ENCODE data around the gene WDR90. TPM values are rescaled to one million over a fixed set of nuclear protein-coding genes. Genes with fewer than 3 reads are reported as not detected.

WDR90 gene
- total RNA-seq, 4 donors from 2014 or later = 29.8 to 154 (median 73.6) TPM

DNA sequence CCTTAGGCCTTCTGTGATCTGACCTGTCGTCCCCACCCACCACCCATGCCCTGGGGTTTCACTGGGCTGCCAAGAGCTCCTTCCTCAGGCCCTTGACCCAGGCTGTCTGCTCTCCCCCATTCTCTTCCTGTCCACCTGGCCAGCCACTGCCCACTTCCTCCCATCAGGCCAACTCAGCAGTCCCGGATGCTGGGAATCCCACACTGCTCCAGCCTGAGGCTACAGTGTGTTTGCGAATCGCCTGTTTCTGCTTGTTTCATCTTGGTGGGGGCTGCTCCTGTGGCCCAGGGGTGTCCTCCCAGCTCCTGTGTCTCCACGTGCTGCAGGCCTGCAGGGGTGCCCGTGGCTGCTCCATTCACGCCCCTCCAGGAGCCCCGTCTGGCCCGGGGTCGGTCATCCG lies 64.9 kb downstream of the WDR90 start:
- peaks cover 4 to 32% (median 13%) of the 10 kb centered on the region in 4 donors for H3K4me1 ChIP-seq
- no peak overlapping the region for H3K4me3 ChIP-seq
- H3K36me3 ChIP-seq = no peaks in the 10 kb centered on the region
- no peak for DNase-seq
- H3K9me3 ChIP-seq = no peaks in the 10 kb centered on the region
- peaks cover 0 to 9% of the 10 kb centered on the region in 2 donors for H3K27me3 ChIP-seq
- no peak overlapping the region for H3K27ac ChIP-seq
- TF ChIP-seq, protein P1, sequence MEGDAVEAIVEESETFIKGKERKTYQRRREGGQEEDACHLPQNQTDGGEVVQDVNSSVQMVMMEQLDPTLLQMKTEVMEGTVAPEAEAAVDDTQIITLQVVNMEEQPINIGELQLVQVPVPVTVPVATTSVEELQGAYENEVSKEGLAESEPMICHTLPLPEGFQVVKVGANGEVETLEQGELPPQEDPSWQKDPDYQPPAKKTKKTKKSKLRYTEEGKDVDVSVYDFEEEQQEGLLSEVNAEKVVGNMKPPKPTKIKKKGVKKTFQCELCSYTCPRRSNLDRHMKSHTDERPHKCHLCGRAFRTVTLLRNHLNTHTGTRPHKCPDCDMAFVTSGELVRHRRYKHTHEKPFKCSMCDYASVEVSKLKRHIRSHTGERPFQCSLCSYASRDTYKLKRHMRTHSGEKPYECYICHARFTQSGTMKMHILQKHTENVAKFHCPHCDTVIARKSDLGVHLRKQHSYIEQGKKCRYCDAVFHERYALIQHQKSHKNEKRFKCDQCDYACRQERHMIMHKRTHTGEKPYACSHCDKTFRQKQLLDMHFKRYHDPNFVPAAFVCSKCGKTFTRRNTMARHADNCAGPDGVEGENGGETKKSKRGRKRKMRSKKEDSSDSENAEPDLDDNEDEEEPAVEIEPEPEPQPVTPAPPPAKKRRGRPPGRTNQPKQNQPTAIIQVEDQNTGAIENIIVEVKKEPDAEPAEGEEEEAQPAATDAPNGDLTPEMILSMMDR (IDR thresholded peaks at IDR 0.05) = no peak
- TF ChIP-seq POLR2A (IDR thresholded peaks at IDR 0.05) = no peak

DNA sequence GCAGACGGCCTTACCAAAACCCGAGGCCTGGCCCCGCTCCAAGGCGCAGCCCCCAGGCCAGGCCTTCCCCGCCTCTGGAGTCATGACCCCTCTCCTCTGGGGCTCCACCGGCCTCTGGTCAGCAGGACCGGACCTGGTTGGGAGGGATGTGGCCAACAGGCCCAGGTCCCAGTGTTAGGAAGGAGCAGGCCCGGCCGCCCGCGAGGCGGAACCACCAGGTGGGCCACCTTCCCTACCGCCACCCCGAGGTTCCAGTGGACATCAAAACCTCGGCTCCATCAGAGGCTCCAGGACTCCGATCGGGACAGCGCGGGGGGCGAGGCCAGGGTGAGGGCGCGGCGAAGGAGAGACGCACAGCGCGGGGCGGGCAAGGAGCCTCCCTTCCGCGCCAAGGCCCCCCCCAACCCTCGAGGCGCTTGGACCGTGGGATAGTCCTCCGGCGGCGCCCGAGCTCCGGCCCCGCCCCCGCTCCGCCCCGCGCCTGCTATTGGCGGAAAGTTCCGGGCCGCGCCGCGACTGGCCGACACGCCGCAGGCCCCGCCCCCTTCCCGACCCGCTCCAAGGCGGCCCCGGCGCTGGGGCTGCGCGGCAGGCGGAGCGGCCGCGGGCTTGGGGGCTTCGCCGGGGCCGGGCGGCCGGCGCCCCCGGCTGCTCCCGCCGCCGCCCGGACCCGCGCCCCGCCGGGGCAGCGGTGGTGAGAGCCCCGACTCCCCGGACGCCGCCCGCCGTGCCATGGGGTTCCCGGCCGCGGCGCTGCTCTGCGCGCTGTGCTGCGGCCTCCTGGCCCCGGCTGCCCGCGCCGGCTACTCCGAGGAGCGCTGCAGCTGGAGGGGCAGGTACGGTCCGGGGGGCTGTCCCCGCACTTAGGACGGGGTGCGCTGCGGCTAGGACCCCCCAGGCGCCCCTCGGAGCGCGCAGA lies 65.7 kb downstream of the WDR90 start, which contains the start of gene METRN:
Gene METRN (plus strand): TSS at position 561 of the 919 bp plus-strand sequence. CDS start 172 bp downstream, at position 733.
- peaks cover 0 to 9% of the 10 kb centered on the region in 2 donors for H3K27me3 ChIP-seq
- H3K27ac ChIP-seq = peak within 1 kb of the TSS in 1 of 4 donors; percentile 58
- DNase-seq = peak; percentile 94 to 96 (median 95)
- H3K4me1 ChIP-seq = peaks cover 4 to 38% (median 15%) of the 10 kb centered on the region in 4 donors
- H3K4me3 ChIP-seq = peak within 1 kb of the TSS; percentile 53 to 82 (median 77)
- H3K9me3 ChIP-seq = no peaks in the 10 kb centered on the region
- TF ChIP-seq, protein P1 (IDR thresholded peaks at IDR 0.05) = no peak
- no peak for TF ChIP-seq POLR2A (IDR thresholded peaks at IDR 0.05)
- no peaks in the 10 kb centered on the region for H3K36me3 ChIP-seq

DNA sequence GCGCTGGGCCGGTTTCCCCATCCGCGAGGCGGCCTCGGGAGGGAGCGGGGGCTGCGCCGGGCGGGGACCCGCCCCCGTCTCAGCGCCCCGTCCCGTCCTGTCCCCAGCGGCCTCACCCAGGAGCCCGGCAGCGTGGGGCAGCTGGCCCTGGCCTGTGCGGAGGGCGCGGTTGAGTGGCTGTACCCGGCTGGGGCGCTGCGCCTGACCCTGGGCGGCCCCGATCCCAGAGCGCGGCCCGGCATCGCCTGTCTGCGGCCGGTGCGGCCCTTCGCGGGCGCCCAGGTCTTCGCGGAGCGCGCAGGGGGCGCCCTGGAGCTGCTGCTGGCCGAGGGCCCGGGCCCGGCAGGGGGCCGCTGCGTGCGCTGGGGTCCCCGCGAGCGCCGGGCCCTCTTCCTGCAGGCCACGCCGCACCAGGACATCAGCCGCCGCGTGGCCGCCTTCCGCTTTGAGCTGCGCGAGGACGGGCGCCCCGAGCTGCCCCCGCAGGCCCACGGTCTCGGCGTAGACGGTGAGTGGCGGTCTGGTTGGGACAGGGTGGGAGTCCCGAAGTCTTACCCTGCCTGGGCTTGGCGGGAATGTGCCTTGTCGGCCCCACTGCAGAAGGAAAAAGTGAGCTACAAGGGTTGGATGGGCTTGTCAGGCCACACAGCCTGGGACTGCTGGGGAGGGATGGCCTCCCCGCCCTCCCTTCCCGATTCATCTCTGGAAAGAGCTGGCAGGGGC lies 66.5 kb downstream of the WDR90 start:
- H3K27me3 ChIP-seq = peaks cover 0 to 8% of the 10 kb centered on the region in 2 donors
- TF ChIP-seq, protein P1 (IDR thresholded peaks at IDR 0.05) = peak in 3 of 6 experiments; percentile 2 to 15 (median 6)
- no peak for TF ChIP-seq POLR2A (IDR thresholded peaks at IDR 0.05)
- H3K36me3 ChIP-seq = no peaks in the 10 kb centered on the region
- peak overlapping the region in 1 of 4 donors; percentile 58 for H3K27ac ChIP-seq
- peaks cover 4 to 45% (median 22%) of the 10 kb centered on the region in 4 donors for H3K4me1 ChIP-seq
- H3K4me3 ChIP-seq = peak overlapping the region; percentile 53 to 82 (median 77)
- DNase-seq = peak in 1 of 3 donors; percentile 55
- H3K9me3 ChIP-seq = no peaks in the 10 kb centered on the region

DNA sequence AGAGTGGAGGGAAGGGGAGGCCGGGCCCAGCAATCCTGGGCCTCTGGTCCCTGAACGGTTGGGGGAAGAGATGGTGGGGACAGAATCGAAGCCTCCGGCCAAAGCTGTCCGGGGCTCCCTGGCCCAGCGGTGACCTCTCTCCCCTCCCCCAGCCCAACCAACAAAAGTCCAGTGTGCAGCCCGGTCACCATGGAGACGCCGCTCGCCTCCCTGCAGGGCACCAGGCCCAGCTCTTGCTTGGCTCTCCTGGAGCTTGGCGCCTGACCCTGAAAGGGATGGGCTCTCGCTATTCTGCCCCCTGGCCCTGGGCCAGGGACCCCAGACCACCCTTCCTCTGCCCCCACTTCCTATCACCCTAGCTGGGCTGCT lies 67.0 kb downstream of the WDR90 start:
- peak overlapping the region in 3 of 4 donors; percentile 74 to 82 (median 80) for H3K4me3 ChIP-seq
- H3K9me3 ChIP-seq = no peaks in the 10 kb centered on the region
- H3K4me1 ChIP-seq = peaks cover 4 to 45% (median 24%) of the 10 kb centered on the region in 4 donors
- peak overlapping the region in 1 of 4 donors; percentile 58 for H3K27ac ChIP-seq
- DNase-seq = no peak
- H3K36me3 ChIP-seq = no peaks in the 10 kb centered on the region
- peaks cover 0 to 3% of the 10 kb centered on the region in 2 donors for H3K27me3 ChIP-seq
- TF ChIP-seq POLR2A (IDR thresholded peaks at IDR 0.05) = no peak
- TF ChIP-seq, protein P1 (IDR thresholded peaks at IDR 0.05) = no peak

DNA sequence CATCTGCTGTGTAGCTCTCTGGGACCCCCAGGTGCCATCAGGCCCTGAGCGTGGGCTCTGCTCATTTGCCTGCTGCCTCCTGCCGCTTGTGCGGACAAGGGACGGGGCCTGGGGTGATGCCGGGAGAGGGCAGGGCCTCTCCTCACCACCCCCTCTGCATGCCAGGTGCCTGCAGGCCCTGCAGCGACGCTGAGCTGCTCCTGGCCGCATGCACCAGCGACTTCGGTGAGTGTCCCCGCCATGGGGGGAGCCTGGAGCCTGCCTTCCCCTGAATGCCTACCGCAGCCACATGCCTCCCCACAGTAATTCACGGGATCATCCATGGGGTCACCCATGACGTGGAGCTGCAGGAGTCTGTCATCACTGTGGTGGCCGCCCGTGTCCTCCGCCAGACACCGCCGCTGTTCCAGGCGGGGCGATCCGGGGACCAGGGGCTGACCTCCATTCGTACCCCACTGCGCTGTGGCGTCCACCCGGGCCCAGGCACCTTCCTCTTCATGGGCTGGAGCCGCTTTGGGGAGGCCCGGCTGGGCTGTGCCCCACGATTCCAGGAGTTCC lies 67.7 kb downstream of the WDR90 start:
- no peak for DNase-seq
- H3K4me3 ChIP-seq = no peak overlapping the region
- no peaks in the 10 kb centered on the region for H3K27me3 ChIP-seq
- TF ChIP-seq, protein P1 (IDR thresholded peaks at IDR 0.05) = no peak
- TF ChIP-seq POLR2A (IDR thresholded peaks at IDR 0.05) = no peak
- no peaks in the 10 kb centered on the region for H3K9me3 ChIP-seq
- H3K27ac ChIP-seq = no peak overlapping the region
- peaks cover 4 to 47% (median 30%) of the 10 kb centered on the region in 4 donors for H3K4me1 ChIP-seq
- H3K36me3 ChIP-seq = no peaks in the 10 kb centered on the region
